Measurements from ENCODE around the gene UBXN2A. TPM values are rescaled to one million over a fixed set of nuclear protein-coding genes. Genes with fewer than 3 reads are reported as not detected.

Gene UBXN2A, protein sequence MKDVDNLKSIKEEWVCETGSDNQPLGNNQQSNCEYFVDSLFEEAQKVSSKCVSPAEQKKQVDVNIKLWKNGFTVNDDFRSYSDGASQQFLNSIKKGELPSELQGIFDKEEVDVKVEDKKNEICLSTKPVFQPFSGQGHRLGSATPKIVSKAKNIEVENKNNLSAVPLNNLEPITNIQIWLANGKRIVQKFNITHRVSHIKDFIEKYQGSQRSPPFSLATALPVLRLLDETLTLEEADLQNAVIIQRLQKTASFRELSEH
- total RNA-seq, result 11.9 and 12.5 TPM in 2 replicates

DNA sequence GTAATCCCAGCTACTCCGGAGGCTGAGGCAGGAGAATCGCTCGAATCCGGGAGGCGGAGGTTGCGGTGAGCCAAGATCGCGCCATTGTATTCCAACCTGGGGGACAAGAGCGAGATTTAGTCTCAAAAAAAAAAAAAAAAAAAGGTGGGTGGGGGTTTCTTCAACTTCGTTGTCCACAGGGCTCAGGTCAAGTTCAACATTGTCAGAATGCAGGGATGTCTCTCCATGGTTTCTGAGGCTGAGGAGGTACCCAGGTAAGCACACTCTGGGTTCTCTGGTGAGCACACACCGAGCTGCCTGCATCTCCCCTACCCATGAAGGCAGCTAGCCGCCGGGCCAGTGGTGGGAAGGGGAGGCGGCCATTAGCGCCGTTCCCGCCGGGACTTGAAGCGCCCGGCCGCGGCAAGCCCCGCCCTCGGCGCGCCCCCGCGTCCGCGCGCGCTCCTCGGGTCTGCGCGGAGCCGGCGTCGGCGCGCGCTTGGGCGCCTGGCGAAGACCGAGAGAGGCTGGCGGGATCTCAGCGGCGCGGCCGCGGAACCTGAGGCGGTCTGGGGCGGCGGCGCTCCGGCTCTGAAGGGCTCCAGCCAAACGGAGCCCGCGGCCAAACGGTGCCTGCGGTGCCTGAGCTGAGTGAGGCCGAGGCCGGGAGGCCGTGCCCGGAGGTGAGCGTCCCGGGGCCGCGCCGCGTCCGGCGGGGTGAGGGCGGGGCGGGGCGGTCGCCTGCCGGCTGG, at the start of gene UBXN2A:
Gene UBXN2A, plus strand, starts transcription at position 477 of the 731 bp plus-strand sequence. CDS start 17,852 bp downstream, outside the sequence.

DNA sequence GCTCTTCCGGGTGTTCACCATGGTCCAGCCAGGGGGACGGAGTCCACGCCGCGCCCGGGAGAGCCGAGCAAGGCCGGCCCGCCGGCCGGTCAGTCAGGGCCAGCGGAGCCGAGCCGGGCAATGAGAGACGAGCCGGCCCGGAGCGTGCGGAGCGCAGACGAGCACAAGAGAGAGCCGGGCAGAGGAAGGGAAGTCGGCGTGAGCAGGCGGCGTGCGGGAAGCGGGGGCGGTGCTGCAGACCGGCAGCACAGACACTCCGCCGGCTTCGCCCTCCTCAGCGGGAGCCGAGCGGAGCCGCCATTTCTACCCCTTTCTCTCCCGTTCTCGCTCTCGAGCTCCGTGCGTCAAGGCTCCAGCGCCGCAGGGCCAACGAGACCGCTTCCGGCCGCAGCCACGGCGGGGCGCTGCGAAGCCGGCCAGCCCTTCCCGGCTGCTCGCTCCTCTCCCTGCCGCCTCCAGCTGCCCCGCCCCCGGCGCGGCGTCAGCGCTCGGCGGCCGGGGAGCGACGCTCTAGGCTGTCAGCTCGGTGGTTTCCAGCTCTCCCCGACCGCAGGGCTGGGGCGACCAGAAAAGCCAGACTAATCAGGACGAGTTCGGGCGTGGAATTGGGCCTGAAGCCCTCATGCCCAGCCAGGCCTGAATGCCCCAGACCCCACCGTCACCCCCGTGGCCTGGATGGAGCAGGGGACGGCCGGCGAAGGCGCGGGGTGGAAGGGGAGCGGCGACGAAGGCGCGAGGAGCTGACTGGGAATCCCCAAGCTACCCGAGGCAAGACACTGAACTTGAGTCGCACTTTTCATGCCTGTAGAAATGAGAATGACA, 13.3 kb upstream of the UBXN2A start, which contains the start of gene ATAD2B:
Gene ATAD2B, minus strand, starts transcription at position 374 of the 822 bp plus-strand sequence. Its CDS starts 353 bp downstream, at position 21.

DNA sequence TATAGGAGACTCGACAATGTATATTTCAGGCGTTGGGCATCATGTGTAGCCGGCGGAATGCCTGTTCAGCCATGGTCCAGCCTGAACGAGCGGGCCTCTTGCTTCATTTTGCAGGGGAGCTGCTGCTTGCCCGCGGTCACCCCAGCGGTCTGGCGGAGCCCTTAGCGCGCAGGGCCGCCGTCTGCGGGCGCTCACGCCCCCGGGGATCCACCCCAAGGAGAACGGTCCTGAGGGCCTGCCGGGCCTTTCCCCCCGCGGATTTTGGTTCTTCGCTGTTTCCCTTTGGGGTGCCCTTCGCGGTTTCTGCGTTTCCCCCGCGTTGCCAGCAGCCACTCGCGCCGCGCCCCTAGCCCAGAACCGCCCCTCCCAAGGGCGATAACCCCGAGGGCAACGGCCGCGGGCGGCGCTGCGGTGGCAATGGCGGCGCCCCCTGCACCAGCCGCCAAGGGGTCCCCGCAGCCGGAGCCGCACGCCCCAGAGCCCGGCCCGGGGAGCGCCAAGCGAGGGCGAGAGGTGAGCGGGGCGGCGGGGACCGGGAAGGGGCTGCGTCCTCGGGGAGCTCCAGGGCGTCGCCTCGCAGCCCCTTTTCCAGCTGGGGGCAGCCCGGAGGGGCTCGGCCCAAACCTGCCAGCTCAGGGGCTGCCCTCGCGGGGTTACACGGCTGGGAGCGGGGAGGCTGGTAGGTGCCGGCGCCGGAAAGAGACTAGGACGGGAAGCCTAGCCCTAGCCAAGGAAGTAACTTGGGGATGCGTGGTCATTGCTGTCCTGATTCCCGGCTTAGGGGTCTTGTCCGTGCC, 69.6 kb downstream of the UBXN2A start, which contains the start of gene MFSD2B:
Gene MFSD2B, plus strand, starts transcription at position 406 of the 797 bp plus-strand sequence. Its CDS starts 12 bp downstream, at position 418.

DNA sequence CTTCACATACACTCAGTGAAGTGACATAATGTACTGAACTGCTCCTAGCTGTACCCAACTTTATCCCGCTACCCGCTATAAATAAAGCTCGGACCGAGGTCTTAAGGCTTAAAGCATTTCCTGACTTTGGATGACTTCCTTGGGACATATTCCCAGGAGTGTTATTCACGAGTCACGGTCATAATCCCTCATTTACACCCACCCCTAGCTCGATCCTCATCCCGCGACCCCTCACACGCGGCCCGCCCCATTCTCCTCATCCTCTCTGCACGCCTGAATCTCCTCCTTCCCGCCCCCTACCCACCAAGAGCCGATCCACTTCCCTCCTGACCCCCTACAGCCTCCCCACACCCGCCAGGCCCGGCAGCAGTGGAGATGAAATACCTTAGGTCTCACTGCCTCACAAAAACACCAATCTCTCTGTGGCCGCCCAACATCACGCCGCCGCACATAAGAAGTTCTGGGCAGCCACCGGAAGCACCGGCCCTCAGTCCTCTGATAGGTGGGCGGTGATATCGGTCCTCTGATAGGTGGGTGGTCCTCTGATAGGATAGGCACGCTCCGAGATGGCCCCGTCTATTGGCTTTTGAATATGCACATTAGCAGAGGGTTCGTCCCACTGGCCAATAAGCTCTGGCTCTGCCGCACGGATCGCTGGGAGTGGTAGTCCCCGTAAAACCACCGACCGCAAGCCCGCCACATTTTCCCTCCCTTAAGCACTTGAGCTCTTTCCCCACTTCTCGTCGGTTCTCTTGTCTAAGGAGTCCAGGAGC, 106.9 kb downstream of the UBXN2A start, which contains the start of gene WDCP:
Gene WDCP, minus strand, starts transcription at position 462 of the 773 bp plus-strand sequence. CDS start 7,897 bp downstream, outside the sequence.

DNA sequence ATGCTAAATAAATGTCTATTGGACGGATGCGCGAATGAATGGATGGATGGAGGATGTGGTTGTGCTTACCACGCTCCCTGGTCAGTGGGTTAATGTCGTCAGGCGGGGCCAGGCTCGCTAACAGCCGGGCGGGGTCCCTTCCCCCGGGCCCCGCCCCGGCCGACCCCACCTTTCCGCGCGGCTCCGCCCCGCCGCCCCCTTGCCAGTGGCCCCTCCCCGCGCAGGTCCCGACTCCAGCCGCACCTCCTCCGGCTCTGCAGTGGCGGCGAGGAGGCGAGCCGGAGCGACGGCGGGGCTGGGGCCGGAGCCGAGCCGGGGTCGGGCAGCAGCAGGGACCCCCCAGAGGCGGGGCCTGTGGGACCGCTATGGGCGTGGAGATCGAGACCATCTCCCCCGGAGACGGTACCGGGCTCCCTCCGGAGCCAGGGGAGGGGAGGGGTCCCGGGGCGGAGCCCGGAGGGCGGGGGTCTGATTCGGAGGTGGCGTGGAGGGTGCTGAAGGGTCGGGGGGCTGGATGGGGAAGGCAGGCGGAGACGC, 109.3 kb downstream of the UBXN2A start, which contains the start of gene FKBP1B:
Gene FKBP1B, plus strand, starts transcription at position 257 of the 537 bp plus-strand sequence. Its CDS starts 109 bp downstream, at position 366.

Other genes with a start within 250 kb of the UBXN2A start
- gene ATAD2B, start 13.3 kb upstream of the UBXN2A start, total RNA-seq, result 13.1 and 13.4 TPM in 2 replicates
- gene MFSD2B, start 69.6 kb downstream of the UBXN2A start, total RNA-seq, result 0.05 TPM in 1 of 2 replicates, not detected in the other
- 11.0 and 13.5 TPM in 2 replicates for gene WDCP, start 106.9 kb downstream of the UBXN2A start, total RNA-seq
- gene FKBP1B, start 109.3 kb downstream of the UBXN2A start, total RNA-seq, result 4.7 and 6.2 TPM in 2 replicates
- 142 and 144 TPM in 2 replicates for gene SF3B6, start 135.9 kb downstream of the UBXN2A start, total RNA-seq
- 28.5 and 30.2 TPM in 2 replicates for gene TP53I3, start 144.4 kb downstream of the UBXN2A start, total RNA-seq
- 0.30 and 0.42 TPM in 2 replicates for gene PFN4, start 182.9 kb downstream of the UBXN2A start, total RNA-seq
- gene FAM228B, start 183.0 kb downstream of the UBXN2A start, total RNA-seq, result 8.4 and 11.6 TPM in 2 replicates
- under 0.01 and 0.65 TPM in 2 replicates for gene FAM228A, start 234.6 kb downstream of the UBXN2A start, total RNA-seq

Measured in smooth muscle cell of the umbilical artery (primary cell).